HL-60 (cell line): Measurements from ENCODE around the gene EPB41L4B.

ENCODE experiments used
- GABPA ChIP-seq: IDR thresholded peaks from 2 replicates; pipeline ENCODE4 v1.6.1; 2012; ENCODE audit warnings: low read depth
- POLR2AphosphoS5 ChIP-seq: IDR thresholded peaks from 2 replicates; pipeline ENCODE4 v1.6.1; 2012; ENCODE audit warnings: low read depth
- SPI1 ChIP-seq: IDR thresholded peaks from 2 replicates; pipeline ENCODE4 v1.6.1; 2012; ENCODE audit warnings: low read depth, mild to moderate bottlenecking, borderline replicate concordance
- TF ChIP-seq, protein P1 (sequence below): IDR thresholded peaks from one replicate; pipeline ENCODE4 v1.5.1; 2011; ENCODE audit warnings: low read length, control low read depth, inconsistent platforms; ENCODE audit not compliant: insufficient read depth
- TF ChIP-seq, protein P2 (sequence below): IDR thresholded peaks from 2 replicates; pipeline ENCODE4 v1.6.1; 2012; ENCODE audit warnings: low read depth; ENCODE audit not compliant: insufficient replicate concordance

DNA sequence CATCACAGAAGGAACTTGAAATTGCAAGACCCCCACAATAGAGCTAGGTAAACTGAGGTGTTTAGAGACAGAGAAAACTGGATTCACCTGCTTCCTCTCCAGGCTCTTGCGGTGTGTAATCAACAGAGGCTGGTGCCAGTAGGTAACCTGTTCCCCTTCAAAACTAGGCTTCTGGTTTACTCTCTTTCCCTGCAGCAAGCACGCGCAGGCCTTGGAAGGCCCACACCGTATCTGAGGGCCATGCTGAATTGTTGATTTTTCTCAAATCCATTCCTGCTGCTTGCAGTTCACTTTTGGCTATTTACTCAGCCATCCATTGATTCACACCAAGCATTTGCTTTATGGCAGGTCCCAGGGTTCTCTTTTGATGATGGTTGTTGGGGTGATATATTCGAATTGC is 153.1 kb downstream of the EPB41L4B start:
- TF ChIP-seq, protein P1, sequence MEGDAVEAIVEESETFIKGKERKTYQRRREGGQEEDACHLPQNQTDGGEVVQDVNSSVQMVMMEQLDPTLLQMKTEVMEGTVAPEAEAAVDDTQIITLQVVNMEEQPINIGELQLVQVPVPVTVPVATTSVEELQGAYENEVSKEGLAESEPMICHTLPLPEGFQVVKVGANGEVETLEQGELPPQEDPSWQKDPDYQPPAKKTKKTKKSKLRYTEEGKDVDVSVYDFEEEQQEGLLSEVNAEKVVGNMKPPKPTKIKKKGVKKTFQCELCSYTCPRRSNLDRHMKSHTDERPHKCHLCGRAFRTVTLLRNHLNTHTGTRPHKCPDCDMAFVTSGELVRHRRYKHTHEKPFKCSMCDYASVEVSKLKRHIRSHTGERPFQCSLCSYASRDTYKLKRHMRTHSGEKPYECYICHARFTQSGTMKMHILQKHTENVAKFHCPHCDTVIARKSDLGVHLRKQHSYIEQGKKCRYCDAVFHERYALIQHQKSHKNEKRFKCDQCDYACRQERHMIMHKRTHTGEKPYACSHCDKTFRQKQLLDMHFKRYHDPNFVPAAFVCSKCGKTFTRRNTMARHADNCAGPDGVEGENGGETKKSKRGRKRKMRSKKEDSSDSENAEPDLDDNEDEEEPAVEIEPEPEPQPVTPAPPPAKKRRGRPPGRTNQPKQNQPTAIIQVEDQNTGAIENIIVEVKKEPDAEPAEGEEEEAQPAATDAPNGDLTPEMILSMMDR, result no peak
- TF ChIP-seq POLR2AphosphoS5 (no peak), GABPA (no peak), SPI1 (no peak)
- TF ChIP-seq, protein P2, sequence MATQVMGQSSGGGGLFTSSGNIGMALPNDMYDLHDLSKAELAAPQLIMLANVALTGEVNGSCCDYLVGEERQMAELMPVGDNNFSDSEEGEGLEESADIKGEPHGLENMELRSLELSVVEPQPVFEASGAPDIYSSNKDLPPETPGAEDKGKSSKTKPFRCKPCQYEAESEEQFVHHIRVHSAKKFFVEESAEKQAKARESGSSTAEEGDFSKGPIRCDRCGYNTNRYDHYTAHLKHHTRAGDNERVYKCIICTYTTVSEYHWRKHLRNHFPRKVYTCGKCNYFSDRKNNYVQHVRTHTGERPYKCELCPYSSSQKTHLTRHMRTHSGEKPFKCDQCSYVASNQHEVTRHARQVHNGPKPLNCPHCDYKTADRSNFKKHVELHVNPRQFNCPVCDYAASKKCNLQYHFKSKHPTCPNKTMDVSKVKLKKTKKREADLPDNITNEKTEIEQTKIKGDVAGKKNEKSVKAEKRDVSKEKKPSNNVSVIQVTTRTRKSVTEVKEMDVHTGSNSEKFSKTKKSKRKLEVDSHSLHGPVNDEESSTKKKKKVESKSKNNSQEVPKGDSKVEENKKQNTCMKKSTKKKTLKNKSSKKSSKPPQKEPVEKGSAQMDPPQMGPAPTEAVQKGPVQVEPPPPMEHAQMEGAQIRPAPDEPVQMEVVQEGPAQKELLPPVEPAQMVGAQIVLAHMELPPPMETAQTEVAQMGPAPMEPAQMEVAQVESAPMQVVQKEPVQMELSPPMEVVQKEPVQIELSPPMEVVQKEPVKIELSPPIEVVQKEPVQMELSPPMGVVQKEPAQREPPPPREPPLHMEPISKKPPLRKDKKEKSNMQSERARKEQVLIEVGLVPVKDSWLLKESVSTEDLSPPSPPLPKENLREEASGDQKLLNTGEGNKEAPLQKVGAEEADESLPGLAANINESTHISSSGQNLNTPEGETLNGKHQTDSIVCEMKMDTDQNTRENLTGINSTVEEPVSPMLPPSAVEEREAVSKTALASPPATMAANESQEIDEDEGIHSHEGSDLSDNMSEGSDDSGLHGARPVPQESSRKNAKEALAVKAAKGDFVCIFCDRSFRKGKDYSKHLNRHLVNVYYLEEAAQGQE, result no peak
